ENCODE data around the gene RDH12. TPM values are rescaled to one million over a fixed set of nuclear protein-coding genes. Genes with fewer than 3 reads are reported as not detected.
A peak's percentile ranks its signal among the peaks of the same experiment; 100 is the strongest.

Gene RDH12
- total RNA-seq, 2 donors from 2014 or later, result 0.13 to 0.18 TPM

DNA sequence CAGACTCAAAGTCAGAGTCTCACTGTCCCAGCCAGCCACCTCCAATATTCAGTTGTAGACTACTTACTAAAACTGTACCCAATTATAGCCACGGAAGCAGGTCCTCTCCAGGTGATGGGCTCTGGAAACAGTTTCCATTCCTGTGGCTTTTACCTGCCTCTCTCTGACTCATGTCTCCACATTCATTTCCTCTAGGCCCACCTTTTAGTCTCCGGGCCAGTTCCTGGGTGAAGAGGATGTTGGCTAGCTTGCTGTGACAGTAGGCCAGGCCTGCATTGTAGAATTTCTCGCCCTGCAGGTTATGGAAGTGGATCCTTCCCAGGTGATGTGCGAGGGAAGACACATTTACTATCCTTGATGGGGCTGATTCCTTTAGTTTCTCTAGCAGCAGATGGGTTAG, 11.7 kb upstream of the RDH12 start:
- H3K36me3 Mint-ChIP-seq (ENCODE audit: low read depth), result peaks cover 77% of the 10 kb centered on the region
- DNase-seq, result no peak
- H3K27me3 Mint-ChIP-seq (ENCODE audit: insufficient read depth), result no peaks in the 10 kb centered on the region
- no peak overlapping the region for H3K4me3 Mint-ChIP-seq
- H3K4me1 ChIP-seq (ENCODE audit: control insufficient read depth, insufficient read depth, low read length), result peaks cover 3% of the 10 kb centered on the region
- TF ChIP-seq, protein P1, sequence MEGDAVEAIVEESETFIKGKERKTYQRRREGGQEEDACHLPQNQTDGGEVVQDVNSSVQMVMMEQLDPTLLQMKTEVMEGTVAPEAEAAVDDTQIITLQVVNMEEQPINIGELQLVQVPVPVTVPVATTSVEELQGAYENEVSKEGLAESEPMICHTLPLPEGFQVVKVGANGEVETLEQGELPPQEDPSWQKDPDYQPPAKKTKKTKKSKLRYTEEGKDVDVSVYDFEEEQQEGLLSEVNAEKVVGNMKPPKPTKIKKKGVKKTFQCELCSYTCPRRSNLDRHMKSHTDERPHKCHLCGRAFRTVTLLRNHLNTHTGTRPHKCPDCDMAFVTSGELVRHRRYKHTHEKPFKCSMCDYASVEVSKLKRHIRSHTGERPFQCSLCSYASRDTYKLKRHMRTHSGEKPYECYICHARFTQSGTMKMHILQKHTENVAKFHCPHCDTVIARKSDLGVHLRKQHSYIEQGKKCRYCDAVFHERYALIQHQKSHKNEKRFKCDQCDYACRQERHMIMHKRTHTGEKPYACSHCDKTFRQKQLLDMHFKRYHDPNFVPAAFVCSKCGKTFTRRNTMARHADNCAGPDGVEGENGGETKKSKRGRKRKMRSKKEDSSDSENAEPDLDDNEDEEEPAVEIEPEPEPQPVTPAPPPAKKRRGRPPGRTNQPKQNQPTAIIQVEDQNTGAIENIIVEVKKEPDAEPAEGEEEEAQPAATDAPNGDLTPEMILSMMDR (conservative IDR thresholded peaks at IDR 0.05), result no peak
- H3K9me3 Mint-ChIP-seq, result no peaks in the 10 kb centered on the region
- H3K27ac ChIP-seq (ENCODE audit: low read depth, low read length), result no peak overlapping the region
- no peaks in the 10 kb centered on the region for H3K27me3 ChIP-seq (ENCODE audit: control insufficient read depth, insufficient read depth, low read length, poor library complexity, severe bottlenecking)
- no peaks in the 10 kb centered on the region for H3K9me3 ChIP-seq (ENCODE audit: control insufficient read depth, low read length)
- H3K36me3 ChIP-seq (ENCODE audit: control insufficient read depth, insufficient read depth, low read length), result peaks cover 76% of the 10 kb centered on the region
- no peak overlapping the region for H3K4me3 ChIP-seq (ENCODE audit: low read length)
- H3K27ac Mint-ChIP-seq, result no peak overlapping the region
- H3K9ac ChIP-seq (ENCODE audit: extremely low read depth, low read length, poor library complexity, severe bottlenecking), result no peak overlapping the region
- 90 to 95% methylated on average over 2 to 4 of the region's 4 CpGs for WGBS, 2 experiments (ENCODE audit: insufficient coverage in 1 of 2, insufficient read length in 1 of 2)
- peaks cover 5% of the 10 kb centered on the region for H3K4me1 Mint-ChIP-seq

DNA sequence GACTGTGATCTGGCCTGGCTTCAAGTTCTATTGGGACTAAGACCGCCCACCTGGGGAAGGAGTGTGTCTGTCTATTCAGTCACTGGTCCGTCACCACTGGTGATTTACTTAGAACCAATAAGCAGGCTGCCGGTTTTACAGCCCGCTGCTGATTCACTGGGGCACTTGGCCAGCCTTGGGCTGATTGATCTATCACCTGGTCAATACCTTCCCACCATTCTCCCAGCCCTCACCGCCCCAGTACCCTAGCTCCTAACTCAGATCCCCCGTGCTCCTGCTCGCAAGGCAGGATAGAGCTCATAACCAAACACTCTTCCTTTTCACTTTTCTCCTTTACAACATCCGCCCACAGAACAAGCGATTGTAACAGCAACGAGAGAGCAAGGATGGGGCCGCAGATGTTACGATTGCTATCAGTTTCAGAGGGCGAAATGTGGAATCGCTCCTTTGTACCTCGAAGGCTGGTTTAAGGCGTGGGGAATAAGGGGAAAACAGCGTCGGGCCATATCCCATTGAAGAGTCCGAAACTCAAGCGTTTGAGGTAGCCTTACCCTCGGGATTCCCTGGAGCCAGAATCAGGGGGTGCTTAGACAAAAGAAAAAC, 6.8 kb upstream of the RDH12 start:
- H3K4me3 Mint-ChIP-seq, result peak overlapping the region; percentile 88
- Histone ChIP-seq H3K9me3 (ENCODE audit: control insufficient read depth, low read length) (no peaks in the 10 kb centered on the region), H3K4me3 (ENCODE audit: low read length) (peak overlapping the region; percentile 100), H3K27me3 (ENCODE audit: control insufficient read depth, insufficient read depth, low read length, poor library complexity, severe bottlenecking) (peaks cover 7% of the 10 kb centered on the region), H3K4me1 (ENCODE audit: control insufficient read depth, insufficient read depth, low read length) (peaks cover 3% of the 10 kb centered on the region), H3K9ac (ENCODE audit: extremely low read depth, low read length, poor library complexity, severe bottlenecking) (peak overlapping the region; percentile 86), H3K36me3 (ENCODE audit: control insufficient read depth, insufficient read depth, low read length) (peaks cover 32% of the 10 kb centered on the region), H3K27ac (ENCODE audit: low read depth, low read length) (peak overlapping the region; percentile 84)
- 0 to 1% methylated on average over 12 to 21 of the region's 21 CpGs for WGBS, 2 experiments (ENCODE audit: insufficient coverage in 1 of 2, insufficient read length in 1 of 2)
- peak; percentile 93 for DNase-seq
- peaks cover 8% of the 10 kb centered on the region for H3K27me3 Mint-ChIP-seq (ENCODE audit: insufficient read depth)
- TF ChIP-seq, protein P1 (conservative IDR thresholded peaks at IDR 0.05), result no peak
- H3K36me3 Mint-ChIP-seq (ENCODE audit: low read depth), result peaks cover 32% of the 10 kb centered on the region
- no peaks in the 10 kb centered on the region for H3K9me3 Mint-ChIP-seq
- peak overlapping the region; percentile 94 for H3K27ac Mint-ChIP-seq
- peaks cover 5% of the 10 kb centered on the region for H3K4me1 Mint-ChIP-seq

DNA sequence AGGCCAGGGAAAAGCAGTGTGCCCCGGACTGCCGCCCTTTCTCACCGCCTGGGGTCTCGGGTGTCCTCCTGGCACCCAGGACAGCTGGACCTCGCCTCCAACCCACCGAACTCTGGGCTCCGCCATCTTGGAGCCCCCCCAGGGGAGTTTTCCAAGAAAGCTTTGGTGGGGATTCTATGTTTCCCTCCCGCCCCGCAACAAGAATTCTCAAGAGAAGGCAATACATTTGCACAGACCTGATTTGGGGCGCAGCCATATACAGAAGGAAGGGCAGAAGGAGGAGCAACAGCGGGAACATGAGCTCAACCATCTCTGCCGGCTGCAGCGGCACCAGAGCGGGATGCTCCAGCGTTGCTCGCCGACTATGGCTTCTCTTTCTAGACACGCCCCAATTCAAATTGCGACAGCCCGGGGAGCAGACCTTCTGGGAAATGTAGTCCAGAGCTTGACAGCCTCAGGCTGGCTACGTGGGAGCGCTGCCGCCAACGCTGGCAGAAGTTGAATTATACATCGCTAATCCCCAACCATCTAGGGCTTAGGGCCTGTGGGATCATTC, 6.2 kb upstream of the RDH12 start, which contains the start of gene RDH11:
TSS of gene RDH11 (minus strand) at position 371 of the 556 bp plus-strand sequence. CDS start at position 310, 61 bp downstream.
- peaks cover 27% of the 10 kb centered on the region for H3K36me3 Mint-ChIP-seq (ENCODE audit: low read depth)
- peak within 1 kb of the TSS; percentile 88 for H3K4me3 Mint-ChIP-seq
- H3K36me3 ChIP-seq (ENCODE audit: control insufficient read depth, insufficient read depth, low read length), result peaks cover 27% of the 10 kb centered on the region
- no peaks in the 10 kb centered on the region for H3K9me3 ChIP-seq (ENCODE audit: control insufficient read depth, low read length)
- 0% methylated on average over 18 to 25 of the region's 25 CpGs for whole genome bisulfite sequencing, 2 experiments (ENCODE audit: insufficient coverage in 1 of 2, insufficient read length in 1 of 2)
- H3K9me3 Mint-ChIP-seq, result no peaks in the 10 kb centered on the region
- peaks cover 5% of the 10 kb centered on the region for H3K4me1 Mint-ChIP-seq
- H3K27me3 ChIP-seq (ENCODE audit: control insufficient read depth, insufficient read depth, low read length, poor library complexity, severe bottlenecking), result peaks cover 7% of the 10 kb centered on the region
- peak within 1 kb of the TSS; percentile 84 for H3K27ac ChIP-seq (ENCODE audit: low read depth, low read length)
- peaks cover 3% of the 10 kb centered on the region for H3K4me1 ChIP-seq (ENCODE audit: control insufficient read depth, insufficient read depth, low read length)
- peak within 1 kb of the TSS; percentile 94 for H3K27ac Mint-ChIP-seq
- peak; percentile 93 for DNase-seq
- H3K27me3 Mint-ChIP-seq (ENCODE audit: insufficient read depth), result peaks cover 8% of the 10 kb centered on the region
- H3K9ac ChIP-seq (ENCODE audit: extremely low read depth, low read length, poor library complexity, severe bottlenecking), result peak within 1 kb of the TSS; percentile 86
- TF ChIP-seq, protein P1 (conservative IDR thresholded peaks at IDR 0.05), result no peak
- peak within 1 kb of the TSS; percentile 100 for H3K4me3 ChIP-seq (ENCODE audit: low read length)

Data from endodermal cell (in vitro differentiated cells).